GM18858 (cell line): ENCODE measurements around the gene NOTUM.
"Not testable (repeated sequence)": the region's sequence is repeated elsewhere in the genome, so short reads cannot be mapped to it uniquely, and the experiment has no call there.

Experiments
- ATAC-seq: cut with Tn5 transposase; IDR thresholded peaks from one replicate; pipeline ENCODE4 v1.9.1; 2021; ENCODE audit not compliant: unreplicated experiment

NOTUM gene

GRCh38 chr17:81996757-81997441 is 35.9 kb upstream of the NOTUM start:
- ATAC-seq, result no peak

- no peak for ATAC-seq
Measured at GRCh38 chr17:81996232-81996756, 35.3 kb upstream of the NOTUM start.

- ATAC-seq, result no peak
Measured at GRCh38 chr17:81995463-81996231, 34.7 kb upstream of the NOTUM start.

GRCh38 chr17:81994593-81995462 is 33.8 kb upstream of the NOTUM start:
- ATAC-seq, result no peak

GRCh38 chr17:81993729-81994592 is 33.0 kb upstream of the NOTUM start:
- no peak for ATAC-seq

GRCh38 chr17:81992306-81993102 is 31.5 kb upstream of the NOTUM start:
- ATAC-seq, result no peak

- no peak for ATAC-seq
Measured at GRCh38 chr17:81991684-81992305, 30.8 kb upstream of the NOTUM start.

GRCh38 chr17:81990836-81991683 is 30.1 kb upstream of the NOTUM start:
- ATAC-seq, result no peak

GRCh38 chr17:81987161-81987770 is 26.3 kb upstream of the NOTUM start:
- ATAC-seq, result no peak

DNA sequence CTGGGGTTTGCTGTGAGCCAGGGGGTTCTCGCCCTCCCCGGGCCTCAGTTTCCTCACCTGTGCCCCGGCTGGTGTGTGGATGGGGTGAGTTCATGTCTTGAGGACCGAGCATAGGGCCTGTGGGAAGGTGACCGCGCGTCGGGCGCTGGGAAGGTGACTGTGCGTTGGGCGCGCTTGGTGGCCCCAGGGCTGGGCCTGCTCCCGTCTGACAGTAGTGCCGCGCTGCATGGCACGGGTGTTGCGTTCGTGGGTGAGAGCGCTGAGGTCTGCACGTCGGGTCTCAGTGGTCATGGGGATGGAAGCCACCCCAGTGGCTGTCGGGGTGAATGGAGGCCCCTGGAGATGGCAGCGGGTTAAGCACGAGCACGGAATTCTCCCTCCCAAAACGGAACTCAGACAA is 25.6 kb upstream of the NOTUM start:
- ATAC-seq, result no peak

DNA sequence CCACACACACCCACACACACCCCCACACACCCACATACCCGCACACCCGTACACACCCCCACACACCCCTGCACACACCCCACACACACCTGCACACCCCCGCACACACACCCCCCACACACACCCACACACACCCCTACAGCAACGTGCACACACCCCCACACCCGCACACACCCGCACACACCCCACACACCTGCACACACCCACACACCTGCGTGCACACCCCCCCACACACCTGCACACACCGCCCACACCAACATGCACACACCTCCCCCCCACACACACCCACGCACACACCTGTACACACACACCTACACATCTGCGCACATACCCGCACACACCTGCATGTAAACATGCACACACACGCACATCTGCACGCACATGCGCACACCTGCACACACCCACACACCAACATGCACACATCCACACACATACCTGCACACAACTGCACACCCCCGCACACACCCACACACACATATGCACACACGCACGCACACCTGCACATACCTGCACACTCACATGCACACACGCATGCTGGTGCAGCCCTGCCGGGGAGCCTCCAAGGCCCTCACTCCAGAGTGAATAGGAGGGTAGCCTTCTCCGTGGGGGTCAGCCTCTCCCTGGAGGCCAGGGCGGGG is 23.9 kb upstream of the NOTUM start:
- no peak for ATAC-seq

DNA sequence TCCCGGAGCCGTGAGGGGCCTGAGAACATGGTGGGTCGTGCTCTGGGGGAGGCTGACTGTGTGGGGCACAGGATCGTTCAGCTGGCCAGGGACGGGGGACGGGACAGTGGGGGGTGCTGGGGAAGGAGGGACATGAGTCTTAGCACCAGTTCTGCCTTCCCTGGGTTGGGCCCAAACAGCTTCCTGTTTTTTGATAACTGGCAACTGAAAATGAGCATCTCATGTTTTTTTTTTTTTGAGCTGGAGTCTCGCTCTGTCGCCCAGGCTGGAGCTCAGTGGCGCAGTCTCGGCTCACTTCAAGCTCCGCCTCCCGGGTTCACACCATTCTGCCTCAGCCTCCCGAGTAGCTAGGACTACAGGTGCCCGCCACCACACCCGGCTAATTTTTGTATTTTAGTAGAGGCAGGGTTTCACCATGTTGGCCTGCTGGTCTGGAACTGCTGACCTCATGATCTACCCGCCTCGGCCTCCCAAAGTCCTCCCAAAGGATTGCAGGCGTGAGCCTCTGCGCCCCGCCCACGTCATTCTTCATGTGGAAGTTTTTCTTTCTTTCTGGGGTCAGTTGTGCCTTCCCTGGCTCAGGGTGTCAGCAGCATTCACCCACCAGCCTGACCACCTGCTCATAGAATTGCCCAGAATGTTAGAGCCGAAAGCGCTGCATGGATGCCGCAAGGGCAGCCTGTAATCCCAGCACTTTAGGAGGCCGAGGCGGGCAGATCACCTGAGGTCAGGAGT is 22.8 kb upstream of the NOTUM start:
- no peak for ATAC-seq

- ATAC-seq, result no peak
Measured at GRCh38 chr17:81983011-81983638, 22.1 kb upstream of the NOTUM start.

DNA sequence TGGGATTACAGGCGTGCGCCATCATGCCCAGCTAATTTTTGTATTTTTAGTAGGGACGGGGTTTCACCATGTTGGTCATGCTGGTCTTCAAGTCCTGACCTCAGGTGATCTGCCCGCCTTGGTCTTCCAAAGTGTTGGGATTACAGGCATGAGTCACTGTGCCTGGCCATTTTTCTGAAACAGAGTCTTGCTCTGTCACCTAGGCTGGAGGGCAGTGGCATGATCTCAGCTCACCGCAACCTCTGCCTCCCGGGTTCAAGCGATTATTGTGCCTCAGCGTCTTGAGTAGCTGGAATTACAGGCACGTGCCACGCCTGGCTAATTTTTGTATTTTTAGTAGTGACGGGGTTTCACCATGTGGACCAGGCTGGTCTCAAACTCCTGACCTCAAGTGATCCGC is 20.5 kb upstream of the NOTUM start:
- ATAC-seq, result not testable (repeated sequence)

DNA sequence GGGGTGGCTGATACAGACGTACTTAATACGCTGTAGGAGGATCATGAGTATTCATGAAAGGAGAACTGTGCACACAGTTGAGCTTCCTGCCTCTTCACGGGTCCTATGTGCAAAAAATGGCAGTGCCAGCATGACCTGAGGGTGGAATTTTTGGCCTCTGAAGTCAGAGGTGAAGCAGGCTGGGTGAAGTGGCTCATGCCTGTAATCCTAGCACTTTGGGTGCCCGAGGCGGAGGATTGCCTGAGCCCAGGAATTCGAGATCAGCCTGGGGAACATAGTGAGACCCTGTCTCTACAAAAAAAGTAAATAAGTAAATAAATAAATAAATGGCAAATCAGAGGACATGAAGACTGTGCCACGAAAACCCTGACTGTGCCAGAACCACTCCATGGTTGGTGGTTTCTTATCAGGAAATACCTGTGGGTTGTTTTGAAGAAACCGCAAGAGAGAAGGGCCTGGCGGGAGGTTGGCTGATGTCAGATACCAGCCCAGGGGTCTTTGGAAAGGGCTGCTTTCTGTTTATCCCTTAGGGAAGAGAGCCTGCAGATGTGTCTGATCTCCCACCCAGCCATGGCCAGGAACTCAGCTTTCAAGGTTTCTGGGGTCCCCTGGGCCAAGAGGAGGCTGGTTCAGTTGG is 19.8 kb upstream of the NOTUM start:
- no peak for ATAC-seq

DNA sequence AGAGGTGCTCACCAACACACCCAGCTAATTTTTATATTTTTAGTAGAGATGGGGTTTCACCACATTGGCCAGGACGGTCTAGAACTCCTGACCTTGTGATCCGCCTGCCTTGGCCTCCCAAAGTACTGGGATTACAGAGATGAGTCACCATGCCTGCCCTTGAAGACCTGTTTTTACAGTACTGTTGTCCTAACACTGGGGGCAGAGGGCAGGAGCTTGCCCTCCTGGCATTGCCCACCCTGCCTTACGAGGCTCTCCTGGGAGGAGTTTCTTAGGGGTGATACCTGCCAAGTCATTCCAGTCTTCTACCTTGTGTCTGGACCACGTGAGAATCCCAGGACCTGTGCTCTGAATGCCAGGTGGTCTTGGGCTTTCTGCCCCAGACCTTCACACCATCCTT is 19.1 kb upstream of the NOTUM start:
- ATAC-seq, result no peak
